Muscle layer of colon (tissue), 2 donors: ENCODE measurements around the gene ZNF318.

Experiments used
- H3K27ac ChIP-seq: one replicate; pipeline ENCODE4 v1.7.0; 2013; ENCODE audit warnings: low read depth, mild to moderate bottlenecking, low read length, moderate library complexity
- H3K27me3 ChIP-seq, 2 donors: one replicate each; pipeline ENCODE4 v1.7.0; 2013; ENCODE audit warnings: low read length in 2 of 2, mild to moderate bottlenecking in 2 of 2; ENCODE audit not compliant: insufficient read depth in 2 of 2, control insufficient read depth in 1 of 2
- H3K36me3 ChIP-seq: one replicate; pipeline ENCODE4 v1.7.0; 2013; ENCODE audit warnings: mild to moderate bottlenecking, low read length; ENCODE audit not compliant: insufficient read depth
- H3K4me1 ChIP-seq: one replicate; pipeline ENCODE4 v1.7.0; 2013; ENCODE audit warnings: mild to moderate bottlenecking, low read length; ENCODE audit not compliant: insufficient read depth
- H3K4me3 ChIP-seq, 2 donors: one replicate each; pipeline ENCODE4 v1.7.0; 2013; ENCODE audit warnings: low read length in 2 of 2, low read depth in 1 of 2, mild to moderate bottlenecking in 1 of 2, moderate library complexity in 1 of 2
- H3K9ac ChIP-seq: one replicate; pipeline ENCODE4 v1.7.0; 2013; ENCODE audit warnings: low read length
- H3K9me3 ChIP-seq: one replicate; pipeline ENCODE4 v1.7.0; 2013; ENCODE audit warnings: mild to moderate bottlenecking, low read length
- donor health status: abdominal sarcoma.
- donor health status: Adenocarcinoma of cecum.

The ZNF318 gene

GRCh38 chr6:43298565-43299337, 70.7 kb downstream of the ZNF318 start:
- H3K9ac ChIP-seq: no peak overlapping the region
- H3K27ac ChIP-seq: no peak overlapping the region
- no peaks in the 10 kb centered on the region for H3K36me3 ChIP-seq
- no peaks in the 10 kb centered on the region for H3K4me1 ChIP-seq
- peaks cover 0 to 13% of the 10 kb centered on the region in 2 donors for H3K27me3 ChIP-seq
- no peaks in the 10 kb centered on the region for H3K9me3 ChIP-seq
- no peak overlapping the region for H3K4me3 ChIP-seq

DNA sequence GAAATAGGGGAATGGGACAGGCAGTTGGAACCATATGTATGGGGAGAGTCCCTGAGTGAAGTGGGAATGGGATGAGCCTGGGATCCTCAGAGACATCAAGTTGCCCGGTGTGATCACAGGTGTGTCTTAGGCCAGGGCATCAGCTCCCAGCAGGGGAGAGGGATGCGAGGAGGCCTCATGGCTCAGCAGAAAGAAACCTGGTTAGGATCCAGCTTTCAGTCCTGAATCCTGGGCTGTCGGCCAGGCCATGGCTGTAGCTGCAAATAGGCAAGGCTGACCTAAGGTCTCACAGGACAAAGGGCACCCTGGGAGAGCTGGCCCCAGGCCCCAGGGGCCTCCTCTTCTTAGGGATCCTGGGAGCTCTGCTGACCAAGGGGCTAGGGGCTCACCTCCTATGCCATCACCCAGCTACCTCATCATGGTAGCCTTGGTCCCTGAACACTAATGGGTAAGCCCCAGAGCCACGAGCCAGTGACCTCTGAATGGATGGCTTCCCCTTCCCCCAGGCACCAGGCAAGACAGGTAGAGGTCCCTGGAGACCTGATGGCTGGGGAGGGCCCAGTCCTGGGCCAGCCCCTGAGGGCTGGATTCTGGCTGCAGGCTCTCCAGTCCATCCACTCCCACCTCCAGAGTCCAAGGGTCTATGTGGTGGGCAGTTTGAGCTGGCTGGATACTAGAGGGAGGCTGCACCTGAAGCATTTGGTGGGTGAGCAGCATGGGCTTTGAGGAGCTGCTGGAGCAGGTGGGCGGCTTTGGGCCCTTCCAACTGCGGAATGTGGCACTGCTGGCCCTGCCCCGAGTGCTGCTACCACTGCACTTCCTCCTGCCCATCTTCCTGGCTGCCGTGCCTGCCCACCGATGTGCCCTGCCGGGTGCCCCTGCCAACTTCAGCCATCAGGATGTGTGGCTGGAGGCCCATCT, 71.5 kb downstream of the ZNF318 start, which contains the start of gene SLC22A7:
SLC22A7 (plus strand) TSS at position 617 of the 921 bp plus-strand sequence; CDS start at position 716, 99 bp downstream.
- Histone ChIP-seq H3K36me3 (no peaks in the 10 kb centered on the region), H3K4me3 (no peak within 1 kb of the TSS), H3K27ac (no peak within 1 kb of the TSS), H3K9ac (no peak within 1 kb of the TSS), H3K27me3 (peaks cover 0 to 13% of the 10 kb centered on the region in 2 donors), H3K9me3 (no peaks in the 10 kb centered on the region), H3K4me1 (no peaks in the 10 kb centered on the region)

GRCh38 chr6:43296780-43297497, 72.5 kb downstream of the ZNF318 start:
- H3K4me1 ChIP-seq: no peaks in the 10 kb centered on the region
- H3K9me3 ChIP-seq: no peaks in the 10 kb centered on the region
- no peak overlapping the region for H3K27ac ChIP-seq
- peaks cover 0 to 13% of the 10 kb centered on the region in 2 donors for H3K27me3 ChIP-seq
- no peak overlapping the region for H3K4me3 ChIP-seq
- no peak overlapping the region for H3K9ac ChIP-seq
- H3K36me3 ChIP-seq: no peaks in the 10 kb centered on the region

DNA sequence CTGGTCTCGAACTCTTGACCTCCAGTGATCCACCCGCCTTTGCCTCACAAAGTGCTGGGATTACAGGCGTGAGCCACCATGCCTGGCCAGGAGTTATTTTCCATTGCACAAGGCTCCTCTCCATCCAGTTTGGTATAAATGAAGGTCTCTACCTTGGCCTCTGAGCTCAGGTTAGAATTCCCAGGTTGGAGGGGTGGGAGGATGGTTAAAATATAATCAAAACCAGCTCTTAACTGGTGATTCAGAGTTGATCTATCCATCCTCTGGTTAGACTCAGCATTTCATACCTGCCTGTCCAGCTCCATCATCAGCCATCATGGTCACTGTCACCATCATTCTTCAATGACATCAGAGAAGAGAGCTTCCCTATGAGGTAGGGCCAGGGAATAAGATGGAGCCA, 74.0 kb downstream of the ZNF318 start:
- Histone ChIP-seq H3K4me3 (no peak overlapping the region), H3K36me3 (no peaks in the 10 kb centered on the region)

GRCh38 chr6:43294536-43294935, 74.9 kb downstream of the ZNF318 start:
- Histone ChIP-seq H3K27ac (no peak overlapping the region), H3K9me3 (no peaks in the 10 kb centered on the region), H3K27me3 (peaks cover 0 to 8% of the 10 kb centered on the region in 2 donors), H3K36me3 (no peaks in the 10 kb centered on the region), H3K4me3 (no peak overlapping the region), H3K9ac (no peak overlapping the region), H3K4me1 (no peaks in the 10 kb centered on the region)

More for the DNA sequence above, 74.0 kb downstream of the ZNF318 start:
- Histone ChIP-seq H3K27me3 (peaks cover 0 to 8% of the 10 kb centered on the region in 2 donors), H3K9ac (no peak overlapping the region), H3K4me1 (no peaks in the 10 kb centered on the region), H3K27ac (no peak overlapping the region), H3K9me3 (no peaks in the 10 kb centered on the region)

DNA sequence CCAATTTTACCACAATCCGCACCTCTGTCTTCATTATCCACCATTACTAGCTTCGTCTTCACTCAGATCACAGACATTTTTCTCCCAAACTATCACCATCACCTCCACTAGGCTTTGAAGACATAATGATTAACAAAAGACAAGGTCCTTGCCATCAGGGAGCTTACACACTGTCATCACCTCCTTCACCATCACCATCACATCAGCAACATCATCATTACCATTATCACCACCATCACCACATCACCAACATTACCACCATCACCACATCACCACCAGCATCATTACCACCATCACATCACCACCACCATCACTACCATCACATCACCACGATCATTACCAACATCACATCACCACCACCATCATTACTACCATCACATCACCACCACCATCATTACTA, 75.7 kb downstream of the ZNF318 start:
- no peaks in the 10 kb centered on the region for H3K9me3 ChIP-seq

DNA sequence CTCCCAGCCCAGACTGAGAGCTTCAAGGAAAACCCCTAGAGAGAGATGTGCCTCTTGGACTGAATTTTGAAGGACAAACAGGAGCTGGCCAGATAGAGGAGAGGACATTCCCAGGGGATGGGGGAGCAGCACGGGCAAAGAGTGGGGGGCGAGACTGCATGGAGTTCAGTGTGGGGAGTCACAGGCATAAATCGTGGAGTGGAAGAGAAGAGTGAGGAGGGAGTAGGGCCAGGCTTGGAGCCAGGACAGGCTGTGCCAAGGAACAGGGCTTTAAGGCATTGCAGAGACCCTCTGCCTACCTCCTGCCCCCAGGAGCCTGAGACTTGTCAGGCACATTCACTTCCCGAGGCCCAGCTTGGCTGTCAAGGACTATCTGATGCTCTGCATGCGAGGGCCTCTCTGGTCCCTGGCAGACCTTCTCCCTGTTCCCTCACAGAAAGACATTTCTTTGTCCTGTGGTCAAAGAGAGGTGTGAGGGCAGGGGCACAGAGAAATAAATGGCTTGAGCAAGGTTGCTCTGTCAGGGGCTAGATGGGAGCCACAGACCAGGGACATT, 76.6 kb downstream of the ZNF318 start:
- Histone ChIP-seq H3K9ac (no peak overlapping the region), H3K27me3 (no peaks in the 10 kb centered on the region), H3K36me3 (no peaks in the 10 kb centered on the region), H3K9me3 (no peaks in the 10 kb centered on the region), H3K27ac (no peak overlapping the region), H3K4me3 (no peak overlapping the region), H3K4me1 (no peaks in the 10 kb centered on the region)

More for the DNA sequence above, 75.7 kb downstream of the ZNF318 start:
- Histone ChIP-seq H3K27me3 (peaks cover 0 to 8% of the 10 kb centered on the region in 2 donors), H3K27ac (no peak overlapping the region), H3K9ac (no peak overlapping the region), H3K4me1 (no peaks in the 10 kb centered on the region), H3K36me3 (no peaks in the 10 kb centered on the region), H3K4me3 (no peak overlapping the region)

GRCh38 chr6:43292341-43292740, 77.1 kb downstream of the ZNF318 start:
- Histone ChIP-seq H3K27ac (no peak overlapping the region), H3K4me3 (no peak overlapping the region), H3K9ac (no peak overlapping the region), H3K27me3 (no peaks in the 10 kb centered on the region), H3K9me3 (no peaks in the 10 kb centered on the region), H3K36me3 (no peaks in the 10 kb centered on the region), H3K4me1 (no peaks in the 10 kb centered on the region)

- H3K27me3 ChIP-seq: no peaks in the 10 kb centered on the region
- no peaks in the 10 kb centered on the region for H3K36me3 ChIP-seq
- H3K9ac ChIP-seq: no peak overlapping the region
- no peaks in the 10 kb centered on the region for H3K4me1 ChIP-seq
- no peaks in the 10 kb centered on the region for H3K9me3 ChIP-seq
- no peak overlapping the region for H3K4me3 ChIP-seq
- no peak overlapping the region for H3K27ac ChIP-seq
Observed at GRCh38 chr6:43291708-43292107, 77.7 kb downstream of the ZNF318 start.

DNA sequence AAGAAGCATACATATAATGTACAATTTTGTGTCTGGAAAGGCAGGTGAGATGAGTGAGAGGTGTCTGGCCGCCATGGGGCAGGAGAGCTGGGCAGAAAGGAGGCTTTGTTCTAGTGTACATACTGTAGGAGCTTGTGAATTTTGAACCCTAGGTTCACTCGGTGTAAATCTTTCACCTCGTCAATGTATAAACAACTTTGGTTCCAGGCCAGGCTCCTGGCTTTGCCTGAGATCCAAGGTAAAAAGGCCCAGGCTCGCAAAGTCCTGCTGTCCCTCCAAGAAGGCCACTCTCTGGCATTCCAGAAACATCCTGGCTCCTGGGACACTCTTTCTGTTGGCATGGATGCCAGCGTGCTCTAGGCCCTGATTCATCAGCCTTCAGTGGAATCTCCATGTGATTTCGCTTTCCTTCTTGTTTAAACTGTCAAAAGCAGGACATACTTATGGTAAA, 78.5 kb downstream of the ZNF318 start:
- no peaks in the 10 kb centered on the region for H3K9me3 ChIP-seq
- H3K36me3 ChIP-seq: no peaks in the 10 kb centered on the region
- no peaks in the 10 kb centered on the region for H3K27me3 ChIP-seq
- no peaks in the 10 kb centered on the region for H3K4me1 ChIP-seq
- H3K9ac ChIP-seq: no peak overlapping the region
- H3K27ac ChIP-seq: no peak overlapping the region
- H3K4me3 ChIP-seq: no peak overlapping the region
